Measurements from ENCODE around the gene SEMA4C. TPM values are rescaled to one million over a fixed set of nuclear protein-coding genes. Genes with fewer than 3 reads are reported as not detected.

SEMA4C gene
- total RNA-seq, 1 donor from 2014 or later: 24.8 TPM

DNA sequence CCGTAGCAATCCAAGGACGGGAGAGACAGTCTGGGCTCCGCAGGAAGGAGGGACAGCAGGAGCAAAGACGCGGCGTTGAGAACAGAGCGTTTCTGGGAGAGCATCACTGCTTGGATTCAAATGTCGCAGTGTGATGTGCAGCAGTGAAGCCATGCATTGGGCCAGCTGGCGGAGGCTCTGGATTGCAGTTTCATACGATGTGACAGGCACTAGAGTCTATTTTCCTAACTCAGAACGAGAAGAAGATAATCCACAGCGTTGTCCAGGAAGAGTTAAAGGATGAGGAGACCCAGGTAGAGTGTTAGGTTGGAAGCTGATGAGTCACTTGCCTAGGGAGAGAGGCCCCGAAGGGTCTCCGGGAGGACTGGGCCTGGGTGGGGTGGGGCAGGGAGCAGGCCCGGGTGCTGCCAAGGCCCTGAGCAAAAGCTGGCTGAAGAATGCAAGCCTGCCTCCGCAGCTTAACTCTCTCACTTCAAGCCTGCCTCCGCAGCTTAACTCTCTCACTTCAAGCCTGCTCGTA lies 17.7 kb upstream of the SEMA4C start:
- no peak overlapping the region for H3K4me3 Mint-ChIP-seq (ENCODE audit: unreplicated experiment)
- H3K27ac Mint-ChIP-seq (ENCODE audit: unreplicated experiment): no peak overlapping the region
- H3K4me1 Mint-ChIP-seq (ENCODE audit: low read depth): peaks cover 33% of the 10 kb centered on the region

DNA sequence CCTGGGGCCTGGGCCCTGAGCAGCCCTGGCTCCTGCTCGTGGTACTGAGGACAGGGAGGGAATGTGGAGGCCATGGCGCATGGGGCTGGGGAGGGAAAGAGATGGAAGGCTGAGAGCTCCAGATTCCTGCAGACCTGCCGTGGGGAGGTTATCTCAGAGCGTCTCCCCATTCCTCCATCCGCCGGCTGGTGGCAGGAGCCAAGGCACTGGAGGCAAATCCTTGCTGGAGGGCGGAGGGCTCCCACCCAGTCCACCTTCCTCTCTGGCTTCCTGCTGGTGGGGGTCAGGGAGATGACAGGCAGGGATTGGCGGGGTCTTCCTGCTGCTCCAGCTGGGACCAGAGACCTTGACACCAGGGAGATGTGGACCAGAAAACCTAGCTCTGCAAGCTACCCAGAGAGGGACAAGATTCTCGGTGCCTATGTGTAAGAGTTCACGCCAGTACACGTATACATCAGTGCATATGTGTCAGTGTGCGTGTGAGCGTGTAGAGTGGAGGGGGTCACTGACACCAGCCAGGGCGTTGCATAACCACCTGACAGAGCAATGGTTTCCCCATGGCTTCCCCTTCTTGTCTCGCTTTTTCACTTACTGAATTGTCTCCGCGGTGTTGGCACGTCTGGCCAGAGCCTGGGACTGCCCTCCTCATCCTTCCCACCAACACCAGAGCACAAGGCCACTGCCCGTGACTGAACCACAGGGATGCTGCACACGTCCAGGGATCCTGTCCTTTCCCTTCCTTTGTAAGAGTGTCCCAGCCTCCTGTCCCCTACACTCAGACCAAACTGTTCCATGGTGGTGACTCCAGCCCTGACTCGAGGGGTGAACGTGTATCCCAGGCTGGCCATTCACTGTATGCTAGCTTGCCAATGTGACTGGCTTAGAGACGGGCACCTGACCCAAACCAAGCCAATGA lies 15.8 kb upstream of the SEMA4C start:
- Mint-ChIP-seq H3K4me3 (ENCODE audit: unreplicated experiment) (no peak overlapping the region), H3K36me3 (ENCODE audit: low read depth) (no peaks in the 10 kb centered on the region), H3K4me1 (ENCODE audit: low read depth) (peaks cover 26% of the 10 kb centered on the region), H3K27me3 (ENCODE audit: low read depth) (no peaks in the 10 kb centered on the region), H3K27ac (ENCODE audit: unreplicated experiment) (no peak overlapping the region), H3K9me3 (ENCODE audit: low read depth) (no peaks in the 10 kb centered on the region)
- DNase-seq (ENCODE audit: low spot score): no peak
- no peak for TF ChIP-seq CTCF (IDR thresholded peaks at IDR 0.05)

More for the DNA sequence above, 17.7 kb upstream of the SEMA4C start:
- no peak for TF ChIP-seq CTCF (IDR thresholded peaks at IDR 0.05)
- no peaks in the 10 kb centered on the region for H3K36me3 Mint-ChIP-seq (ENCODE audit: low read depth)
- H3K27me3 Mint-ChIP-seq (ENCODE audit: low read depth): no peaks in the 10 kb centered on the region
- H3K9me3 Mint-ChIP-seq (ENCODE audit: low read depth): no peaks in the 10 kb centered on the region
- DNase-seq (ENCODE audit: low spot score): no peak

DNA sequence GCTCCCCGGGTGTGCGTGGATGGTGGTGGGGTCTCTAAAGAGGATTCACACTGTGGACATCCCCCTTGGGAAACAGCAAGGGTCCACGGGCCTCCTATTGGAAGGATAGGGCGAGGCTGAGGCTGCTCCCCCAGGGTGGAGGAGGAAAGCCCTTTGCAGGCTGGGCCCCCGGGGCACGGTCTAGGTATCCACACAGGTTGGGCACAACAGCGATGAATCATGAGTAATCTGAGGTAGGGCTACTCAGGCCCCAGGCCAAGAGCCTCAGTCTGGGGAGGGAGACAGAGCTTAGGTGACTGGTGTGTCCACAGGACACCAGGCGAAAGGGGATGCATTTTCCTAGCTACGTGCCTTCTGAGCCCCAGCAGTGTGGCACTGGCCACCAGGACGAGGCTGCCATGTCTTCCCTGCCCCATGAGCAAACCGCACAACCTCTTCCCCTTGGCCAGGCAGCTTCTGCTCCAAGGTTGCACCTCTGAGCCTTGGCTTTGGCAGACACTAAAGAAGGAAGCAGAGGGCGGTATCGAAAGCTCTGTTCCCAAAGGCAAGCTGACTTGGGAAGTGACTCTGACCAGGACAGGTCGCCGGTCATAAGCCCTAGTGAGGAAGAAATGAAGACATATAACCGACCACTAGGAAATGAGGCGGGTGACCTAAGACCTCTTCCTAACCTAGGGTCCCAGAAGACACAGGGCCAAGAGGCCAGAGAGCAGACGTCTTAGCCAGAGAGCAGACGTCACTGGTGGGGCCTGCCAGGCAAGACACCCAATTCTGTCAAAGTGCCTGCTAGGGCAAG lies 14.6 kb upstream of the SEMA4C start:
- Mint-ChIP-seq H3K27me3 (ENCODE audit: low read depth) (no peaks in the 10 kb centered on the region), H3K36me3 (ENCODE audit: low read depth) (no peaks in the 10 kb centered on the region), H3K27ac (ENCODE audit: unreplicated experiment) (no peak overlapping the region), H3K9me3 (ENCODE audit: low read depth) (no peaks in the 10 kb centered on the region), H3K4me3 (ENCODE audit: unreplicated experiment) (no peak overlapping the region), H3K4me1 (ENCODE audit: low read depth) (peaks cover 23% of the 10 kb centered on the region)
- no peak for TF ChIP-seq CTCF (IDR thresholded peaks at IDR 0.05)
- no peak for DNase-seq (ENCODE audit: low spot score)

- no peaks in the 10 kb centered on the region for H3K36me3 Mint-ChIP-seq (ENCODE audit: low read depth)
- H3K4me1 Mint-ChIP-seq (ENCODE audit: low read depth): peaks cover 22% of the 10 kb centered on the region
- H3K27ac Mint-ChIP-seq (ENCODE audit: unreplicated experiment): no peak overlapping the region
- H3K27me3 Mint-ChIP-seq (ENCODE audit: low read depth): no peaks in the 10 kb centered on the region
- no peak for DNase-seq (ENCODE audit: low spot score)
- TF ChIP-seq CTCF (IDR thresholded peaks at IDR 0.05): no peak
- H3K4me3 Mint-ChIP-seq (ENCODE audit: unreplicated experiment): no peak overlapping the region
- H3K9me3 Mint-ChIP-seq (ENCODE audit: low read depth): no peaks in the 10 kb centered on the region
Measured at GRCh38 chr2:96883306-96883705, 13.4 kb upstream of the SEMA4C start.

GRCh38 chr2:96882906-96883305 lies 13.0 kb upstream of the SEMA4C start:
- no peaks in the 10 kb centered on the region for H3K27me3 Mint-ChIP-seq (ENCODE audit: low read depth)
- DNase-seq (ENCODE audit: low spot score): no peak
- no peak overlapping the region for H3K27ac Mint-ChIP-seq (ENCODE audit: unreplicated experiment)
- H3K4me1 Mint-ChIP-seq (ENCODE audit: low read depth): peaks cover 19% of the 10 kb centered on the region
- no peak overlapping the region for H3K4me3 Mint-ChIP-seq (ENCODE audit: unreplicated experiment)
- H3K9me3 Mint-ChIP-seq (ENCODE audit: low read depth): no peaks in the 10 kb centered on the region
- H3K36me3 Mint-ChIP-seq (ENCODE audit: low read depth): no peaks in the 10 kb centered on the region
- TF ChIP-seq CTCF (IDR thresholded peaks at IDR 0.05): no peak

Measured in chondrocyte (in vitro differentiated cells).